NB4 (cell line): ENCODE data around the gene BBS9.

Experiments
- DNase-seq: peaks from one replicate; pipeline ENCODE4 v3.0.0; 2010; ENCODE audit warnings: low read depth
- H3K4me3 ChIP-seq: one replicate; pipeline ENCODE4 v1.5.1; 2011; ENCODE audit warnings: mild to moderate bottlenecking, low read depth, low read length, moderate library complexity
- MYC ChIP-seq: IDR thresholded peaks from 2 replicates; pipeline ENCODE4 v1.6.1; 2011; ENCODE audit warnings: low read depth, low read length
- POLR2A ChIP-seq: IDR thresholded peaks from 2 replicates; pipeline ENCODE4 v1.6.1; 2011; ENCODE audit warnings: mild to moderate bottlenecking; ENCODE audit not compliant: insufficient read length; ENCODE audit errors: extremely low read depth
- TF ChIP-seq, protein P1 (sequence below): IDR thresholded peaks from 2 replicates; pipeline ENCODE4 v1.6.1; 2011; ENCODE audit warnings: low read depth, low read length
- TF ChIP-seq, protein P2 (sequence below): IDR thresholded peaks from one replicate; pipeline ENCODE4 v1.5.1; 2012; ENCODE audit warnings: low read depth, low read length

The BBS9 gene

DNA sequence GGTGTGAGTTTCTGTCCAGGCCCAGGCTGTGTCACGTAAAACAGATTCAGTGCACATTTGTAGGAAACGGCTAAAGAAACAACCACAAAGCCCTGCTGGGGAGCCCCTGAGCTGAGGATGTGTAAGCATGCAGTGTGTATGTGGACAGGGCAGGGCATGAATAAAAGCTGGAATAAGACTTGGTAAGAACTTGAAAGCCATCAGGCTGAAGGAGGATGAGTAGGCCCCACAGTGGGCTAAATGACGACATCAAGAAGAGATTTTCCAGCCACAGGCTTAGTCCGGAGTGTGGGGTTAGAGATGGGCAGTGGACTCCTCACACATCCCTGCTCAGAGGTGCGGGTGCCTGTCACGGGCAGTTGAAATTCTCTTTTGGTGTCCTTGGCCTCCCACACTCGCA, 505.2 kb downstream of the BBS9 start:
- TF ChIP-seq MYC (no peak), POLR2A (no peak)
- TF ChIP-seq, protein P1, sequence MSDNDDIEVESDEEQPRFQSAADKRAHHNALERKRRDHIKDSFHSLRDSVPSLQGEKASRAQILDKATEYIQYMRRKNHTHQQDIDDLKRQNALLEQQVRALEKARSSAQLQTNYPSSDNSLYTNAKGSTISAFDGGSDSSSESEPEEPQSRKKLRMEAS: no peak
- TF ChIP-seq, protein P2, sequence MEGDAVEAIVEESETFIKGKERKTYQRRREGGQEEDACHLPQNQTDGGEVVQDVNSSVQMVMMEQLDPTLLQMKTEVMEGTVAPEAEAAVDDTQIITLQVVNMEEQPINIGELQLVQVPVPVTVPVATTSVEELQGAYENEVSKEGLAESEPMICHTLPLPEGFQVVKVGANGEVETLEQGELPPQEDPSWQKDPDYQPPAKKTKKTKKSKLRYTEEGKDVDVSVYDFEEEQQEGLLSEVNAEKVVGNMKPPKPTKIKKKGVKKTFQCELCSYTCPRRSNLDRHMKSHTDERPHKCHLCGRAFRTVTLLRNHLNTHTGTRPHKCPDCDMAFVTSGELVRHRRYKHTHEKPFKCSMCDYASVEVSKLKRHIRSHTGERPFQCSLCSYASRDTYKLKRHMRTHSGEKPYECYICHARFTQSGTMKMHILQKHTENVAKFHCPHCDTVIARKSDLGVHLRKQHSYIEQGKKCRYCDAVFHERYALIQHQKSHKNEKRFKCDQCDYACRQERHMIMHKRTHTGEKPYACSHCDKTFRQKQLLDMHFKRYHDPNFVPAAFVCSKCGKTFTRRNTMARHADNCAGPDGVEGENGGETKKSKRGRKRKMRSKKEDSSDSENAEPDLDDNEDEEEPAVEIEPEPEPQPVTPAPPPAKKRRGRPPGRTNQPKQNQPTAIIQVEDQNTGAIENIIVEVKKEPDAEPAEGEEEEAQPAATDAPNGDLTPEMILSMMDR: no peak
- no peak for DNase-seq
- no peak overlapping the region for H3K4me3 ChIP-seq

DNA sequence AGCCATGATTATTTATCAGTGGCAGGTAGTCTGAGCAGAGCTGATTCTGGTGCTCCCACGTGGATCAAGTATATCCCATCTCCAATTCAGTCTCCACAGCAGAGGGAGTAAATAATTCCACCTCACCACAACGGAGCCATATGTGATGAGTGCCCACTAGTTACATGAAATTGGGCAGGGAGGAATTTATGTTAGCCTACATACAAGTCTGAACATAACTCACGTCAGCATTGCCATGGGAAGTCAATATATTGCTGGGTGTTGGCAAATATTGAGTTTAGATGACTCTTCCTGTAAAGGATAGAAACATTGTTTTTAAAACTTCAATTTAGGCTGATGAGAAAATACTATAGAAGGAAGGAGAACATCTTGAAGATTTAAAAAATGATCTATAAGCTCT, 507.0 kb downstream of the BBS9 start:
- H3K4me3 ChIP-seq: no peak overlapping the region
- TF ChIP-seq, protein P2: no peak
- TF ChIP-seq MYC (no peak), POLR2A (no peak)
- TF ChIP-seq, protein P1: no peak
- no peak for DNase-seq

DNA sequence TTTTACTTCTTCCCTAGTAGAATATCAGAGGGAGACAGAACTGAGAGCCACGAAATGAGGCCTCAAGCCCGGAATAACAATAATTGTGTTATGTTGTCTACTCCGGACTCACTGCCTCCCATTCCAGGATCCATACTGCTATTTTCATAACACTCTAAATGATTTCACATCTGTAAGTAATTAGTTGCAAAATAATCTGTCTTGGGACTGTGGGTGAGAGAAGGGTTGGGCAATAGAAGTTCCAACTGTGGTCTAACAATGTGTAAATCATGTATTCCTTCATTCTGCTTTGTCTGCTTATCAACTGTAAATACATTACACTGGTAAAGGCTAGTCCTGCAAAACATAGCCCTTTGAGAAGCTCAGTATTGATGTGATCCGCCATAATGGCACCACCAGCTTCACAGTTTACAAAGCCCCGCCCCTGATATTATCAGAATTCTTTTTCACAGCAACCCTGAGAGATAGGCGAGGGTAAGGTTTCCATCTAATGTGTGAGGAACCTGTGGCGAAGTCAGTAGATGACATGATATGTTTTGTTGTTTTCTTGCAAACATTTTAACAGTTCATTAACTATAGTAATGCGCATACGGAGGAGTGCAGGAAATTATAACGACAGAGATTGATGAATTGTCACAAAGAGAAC, 510.3 kb downstream of the BBS9 start:
- TF ChIP-seq MYC (no peak), POLR2A (no peak)
- TF ChIP-seq, protein P1: no peak
- TF ChIP-seq, protein P2: no peak
- DNase-seq: peak; percentile 18
- no peak overlapping the region for H3K4me3 ChIP-seq

DNA sequence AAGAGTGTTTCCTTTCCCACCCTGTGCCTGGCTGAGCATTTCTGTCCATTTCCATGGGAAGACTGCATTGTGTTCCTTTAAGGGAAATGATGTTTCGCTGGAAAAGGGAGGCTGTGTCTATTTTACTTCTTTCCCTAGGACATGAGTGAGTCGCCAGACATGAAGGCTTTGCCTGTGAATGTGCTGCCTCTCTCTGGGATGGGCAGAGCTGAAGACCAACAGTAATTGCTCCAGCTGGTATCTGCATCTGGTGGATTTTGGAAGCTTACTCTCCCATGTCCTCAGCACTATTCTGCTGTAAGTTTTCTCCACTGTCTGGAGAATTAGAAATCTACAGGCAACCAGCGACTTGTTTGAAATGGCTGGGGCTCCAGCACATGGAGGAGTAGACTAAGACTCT, 511.4 kb downstream of the BBS9 start:
- DNase-seq: no peak
- TF ChIP-seq, protein P2: no peak
- TF ChIP-seq, protein P1: no peak
- TF ChIP-seq MYC (no peak), POLR2A (no peak)
- H3K4me3 ChIP-seq: no peak overlapping the region

DNA sequence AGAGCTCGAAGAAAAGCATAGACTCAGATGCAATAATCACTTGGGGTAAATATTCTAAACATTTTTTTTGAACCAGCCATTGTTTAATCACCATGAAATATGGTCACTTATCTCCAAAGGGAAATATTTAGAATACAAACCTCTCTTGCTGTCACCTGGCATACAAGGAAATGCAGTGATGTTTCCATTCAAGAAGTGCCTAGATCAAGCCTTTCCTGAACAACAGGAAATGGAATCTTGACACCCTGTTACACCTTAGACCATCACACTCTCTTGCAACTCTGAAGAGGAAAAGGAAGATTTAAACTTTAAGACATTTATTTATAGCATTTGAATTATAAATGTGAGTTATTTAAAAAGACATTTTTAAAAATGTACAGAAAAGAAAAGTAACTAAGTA, 512.9 kb downstream of the BBS9 start:
- no peak overlapping the region for H3K4me3 ChIP-seq
- TF ChIP-seq MYC (no peak), POLR2A (no peak)
- TF ChIP-seq, protein P2: no peak
- TF ChIP-seq, protein P1: no peak
- no peak for DNase-seq

DNA sequence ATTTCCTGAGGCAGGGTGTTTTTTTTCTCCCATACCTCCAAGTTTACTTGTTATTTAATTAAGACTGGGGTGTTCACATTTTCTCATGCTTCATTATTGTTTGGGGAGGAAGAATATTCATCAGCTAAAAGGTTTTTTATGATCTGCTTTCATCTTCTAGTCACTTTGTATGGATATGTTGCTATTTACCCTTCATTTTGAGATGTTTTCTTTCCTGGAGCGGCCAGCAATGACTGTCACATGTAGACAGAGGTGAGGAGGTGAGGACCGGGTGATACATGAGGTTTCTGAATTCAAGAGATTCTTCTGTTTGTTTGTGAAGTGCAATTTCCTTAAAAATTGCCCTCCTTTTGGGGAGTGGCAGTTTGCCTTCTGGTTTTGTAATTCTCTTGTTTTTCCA, 514.2 kb downstream of the BBS9 start:
- no peak for DNase-seq
- TF ChIP-seq, protein P2: no peak
- TF ChIP-seq POLR2A (no peak), MYC (no peak)
- TF ChIP-seq, protein P1: no peak
- no peak overlapping the region for H3K4me3 ChIP-seq
